ENCODE measurements around the gene CCT5.

- no peak for TF ChIP-seq CTCF (IDR thresholded peaks at IDR 0.05)
- no peak for TF ChIP-seq POLR2A (IDR thresholded peaks at IDR 0.05)
- no peak for TF ChIP-seq POLR2AphosphoS5 (IDR thresholded peaks at IDR 0.05)
These were observed 40.4 kb downstream of the CCT5 start for GRCh38 chr5:10290438-10290837.
